Hematopoietic multipotent progenitor cell treated with erythropoietin and hydrocortisone succinate and interleukin-3 and kit ligand, for 15 days (in vitro differentiated cells): Measurements from ENCODE around the gene LSM4.

Experiments
- DNase-seq: peaks from one replicate; pipeline ENCODE4 v3.0.0-alpha.2; 2015; ENCODE audit warnings: low spot score

Gene LSM4

DNA sequence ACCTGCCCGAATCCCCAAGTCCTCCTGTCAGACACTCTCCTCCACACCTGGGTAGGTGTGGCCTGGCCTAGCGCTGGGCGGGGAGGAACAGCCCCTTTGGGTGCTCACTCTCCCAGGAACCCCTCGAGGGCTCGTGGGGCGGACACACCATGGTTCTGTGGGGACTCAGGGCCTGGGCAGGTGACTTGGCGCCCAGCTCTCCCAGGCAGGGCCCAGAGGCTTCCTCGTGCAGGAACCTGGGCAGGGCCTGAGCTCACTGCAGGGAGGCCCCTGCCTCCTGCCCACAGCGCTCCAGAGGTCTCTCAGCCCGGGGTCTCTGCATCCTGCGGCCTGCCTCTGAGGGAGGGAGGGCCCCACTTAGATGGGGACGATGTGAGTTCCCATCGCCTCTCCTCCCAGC lies 11.9 kb downstream of the LSM4 start:
- DNase-seq: no peak

DNA sequence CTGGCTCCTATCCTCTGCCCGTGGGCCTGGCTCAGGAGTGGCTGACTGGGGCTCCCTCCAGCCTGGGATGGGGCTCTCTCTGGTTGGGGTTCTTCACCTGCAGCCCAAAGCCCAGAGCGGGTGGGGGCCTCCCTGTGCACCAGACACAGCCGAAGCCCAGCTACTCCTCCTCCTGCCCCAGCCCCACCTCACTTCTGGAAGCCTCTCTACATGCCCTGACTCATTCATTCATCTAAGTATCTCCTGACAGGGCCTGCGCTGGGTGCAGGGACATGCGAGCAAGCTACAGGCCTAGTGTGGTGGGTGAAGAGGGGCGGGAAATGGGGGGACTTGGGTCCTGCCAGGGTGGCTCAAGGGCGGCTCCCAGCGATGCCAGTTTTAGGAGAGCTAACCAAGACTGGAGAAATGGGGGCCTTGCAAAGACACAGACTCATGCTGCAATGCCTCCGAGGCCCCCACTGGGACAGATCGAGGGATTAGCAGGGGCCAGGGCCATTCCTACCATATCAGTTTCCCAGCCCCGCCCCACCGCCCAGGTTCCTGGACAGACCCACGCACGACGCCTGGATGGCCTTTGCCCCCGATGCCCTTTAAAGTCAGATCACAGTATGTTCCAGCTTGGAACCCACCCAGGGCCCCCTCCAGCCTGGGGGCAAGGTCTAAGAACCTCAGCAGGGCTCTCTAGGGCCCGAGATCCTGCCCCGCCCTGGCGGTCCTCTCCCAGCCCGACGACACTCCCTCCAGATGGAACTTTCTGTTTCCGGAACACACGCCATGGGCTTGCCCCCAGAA lies 12.6 kb downstream of the LSM4 start:
- no peak for DNase-seq

GRCh38 chr19:18309525-18310064 lies 13.3 kb downstream of the LSM4 start:
- DNase-seq: no peak

DNA sequence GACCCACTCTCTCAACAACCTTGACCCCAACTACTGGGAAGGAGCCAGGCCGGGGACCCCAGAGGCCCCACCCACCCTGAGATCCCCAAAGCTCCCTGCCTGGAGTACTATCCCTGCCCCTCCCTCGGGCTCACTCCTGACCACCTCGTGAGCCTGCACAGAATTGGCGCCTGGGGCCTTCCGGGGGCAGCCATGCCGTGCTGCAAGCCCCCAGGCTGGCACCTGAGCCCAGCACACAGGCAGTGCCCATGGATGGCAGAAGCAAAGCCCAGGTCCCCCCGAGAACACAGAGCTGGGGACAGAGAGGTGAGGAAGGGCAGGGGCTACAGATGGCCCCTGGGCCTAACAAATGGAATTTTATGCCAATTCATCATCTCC lies 13.9 kb downstream of the LSM4 start:
- no peak for DNase-seq

DNA sequence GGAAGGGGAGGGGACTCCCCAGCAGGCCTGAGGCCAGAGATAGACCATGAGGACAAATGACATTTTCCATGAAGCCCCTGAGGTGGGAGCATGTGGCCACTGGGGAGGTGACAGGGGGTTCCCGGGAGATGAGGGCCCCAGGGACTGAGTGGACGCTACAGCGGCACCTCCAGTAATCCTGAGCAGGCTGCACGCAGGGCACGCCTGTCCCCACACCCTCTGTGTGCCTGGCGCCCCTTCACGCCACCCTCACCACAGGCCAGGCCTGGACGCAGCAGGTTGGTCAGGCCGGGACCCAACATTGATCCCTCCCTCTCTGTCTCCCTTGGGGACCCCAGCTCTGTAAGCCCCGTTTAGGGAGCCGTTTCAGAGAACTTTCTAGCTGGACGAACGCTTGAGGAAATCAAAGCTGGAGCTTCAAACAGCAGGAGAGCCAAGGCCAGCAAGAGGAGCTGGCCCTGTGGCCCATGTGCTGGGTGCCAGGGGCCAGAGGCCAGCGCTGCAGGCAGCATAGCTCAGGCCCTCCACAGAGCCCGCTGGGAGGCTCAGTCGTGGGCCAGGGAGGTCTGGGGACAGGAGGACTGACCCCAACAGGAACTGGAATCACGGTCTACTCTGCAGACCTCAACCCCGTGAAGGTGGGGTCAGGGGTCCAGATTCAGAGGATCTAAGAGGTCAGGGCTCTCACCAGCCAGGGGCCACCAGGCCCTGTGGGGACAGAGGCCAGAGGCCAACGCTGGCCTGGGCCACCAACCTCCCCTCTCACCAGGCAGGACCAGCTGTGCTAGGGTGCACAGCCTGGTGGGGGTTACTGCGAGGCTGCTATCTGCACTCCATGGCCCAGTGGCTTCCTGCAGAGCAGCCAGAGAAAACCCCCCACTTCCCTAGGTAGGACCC lies 14.6 kb downstream of the LSM4 start:
- no peak for DNase-seq

DNA sequence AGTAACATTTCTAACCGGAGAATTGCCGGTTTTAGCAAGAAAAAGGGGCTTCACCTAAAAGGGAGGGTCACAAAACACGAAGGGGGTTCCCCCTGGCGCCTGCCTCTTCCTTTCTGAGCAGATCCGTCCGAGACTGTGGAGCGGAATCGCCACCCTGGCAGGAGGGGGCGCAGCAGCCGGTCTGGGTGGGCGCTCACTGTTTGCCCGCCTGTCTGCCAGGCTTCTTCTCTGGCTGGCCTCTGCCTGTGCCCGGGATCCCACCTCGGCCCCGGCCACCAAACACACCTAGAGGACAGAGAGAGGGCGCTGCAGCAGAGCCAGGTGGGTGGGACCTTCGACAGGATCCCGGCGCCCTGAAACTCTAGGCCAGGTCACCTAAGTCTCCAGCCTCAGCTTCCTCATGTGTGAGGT lies 15.6 kb downstream of the LSM4 start:
- DNase-seq: no peak

DNA sequence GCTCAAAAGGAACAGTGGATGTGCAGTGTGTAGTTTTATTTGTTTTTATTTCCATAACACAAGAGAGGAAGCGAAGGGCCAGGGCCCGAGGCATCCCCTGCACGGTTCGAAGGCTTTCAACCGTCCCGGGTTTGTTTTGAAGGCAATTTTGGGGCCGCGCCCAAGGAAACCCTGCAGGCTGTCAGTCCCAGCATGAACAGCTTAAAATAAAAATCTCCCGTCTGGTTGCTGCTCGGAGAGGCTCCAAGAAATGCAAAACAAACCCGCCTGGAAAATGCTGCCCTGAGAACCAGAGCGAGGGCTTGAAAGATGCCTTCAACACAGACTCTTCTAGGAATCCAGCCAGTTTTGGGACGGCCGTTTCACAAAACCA lies 16.0 kb downstream of the LSM4 start:
- DNase-seq: no peak

DNA sequence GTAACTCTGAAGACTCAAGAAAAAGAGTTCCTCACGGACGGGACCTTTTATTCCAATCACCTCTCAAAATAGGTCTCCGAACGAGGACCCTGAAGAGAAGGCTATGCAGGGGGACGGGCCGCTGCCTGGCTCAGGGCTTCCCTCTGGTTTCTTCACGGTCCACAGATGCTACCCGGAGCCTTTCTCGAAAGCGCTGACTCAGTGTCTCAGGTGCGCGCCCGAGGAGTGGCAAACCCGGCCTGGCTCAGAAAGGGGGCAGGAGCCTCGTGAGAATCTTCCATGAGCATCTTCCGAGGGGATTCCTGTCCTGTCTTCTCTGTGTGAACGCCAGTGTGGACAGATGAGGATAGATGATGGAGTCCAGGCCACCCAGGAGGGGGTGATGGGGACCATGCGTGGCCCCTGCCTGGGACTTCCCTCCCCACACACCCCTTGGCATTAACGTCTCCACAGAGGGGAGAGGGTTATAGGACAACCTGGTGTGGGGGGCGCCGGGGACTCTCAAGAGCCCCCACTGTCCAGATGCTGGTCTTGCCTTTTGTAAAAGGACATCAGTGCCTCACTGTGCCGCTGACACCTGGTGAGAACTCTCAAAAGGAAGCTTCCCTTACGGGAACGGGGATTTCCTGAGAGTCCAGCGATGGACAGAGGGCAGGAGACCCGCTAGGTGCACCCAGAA lies 16.5 kb downstream of the LSM4 start:
- no peak for DNase-seq

DNA sequence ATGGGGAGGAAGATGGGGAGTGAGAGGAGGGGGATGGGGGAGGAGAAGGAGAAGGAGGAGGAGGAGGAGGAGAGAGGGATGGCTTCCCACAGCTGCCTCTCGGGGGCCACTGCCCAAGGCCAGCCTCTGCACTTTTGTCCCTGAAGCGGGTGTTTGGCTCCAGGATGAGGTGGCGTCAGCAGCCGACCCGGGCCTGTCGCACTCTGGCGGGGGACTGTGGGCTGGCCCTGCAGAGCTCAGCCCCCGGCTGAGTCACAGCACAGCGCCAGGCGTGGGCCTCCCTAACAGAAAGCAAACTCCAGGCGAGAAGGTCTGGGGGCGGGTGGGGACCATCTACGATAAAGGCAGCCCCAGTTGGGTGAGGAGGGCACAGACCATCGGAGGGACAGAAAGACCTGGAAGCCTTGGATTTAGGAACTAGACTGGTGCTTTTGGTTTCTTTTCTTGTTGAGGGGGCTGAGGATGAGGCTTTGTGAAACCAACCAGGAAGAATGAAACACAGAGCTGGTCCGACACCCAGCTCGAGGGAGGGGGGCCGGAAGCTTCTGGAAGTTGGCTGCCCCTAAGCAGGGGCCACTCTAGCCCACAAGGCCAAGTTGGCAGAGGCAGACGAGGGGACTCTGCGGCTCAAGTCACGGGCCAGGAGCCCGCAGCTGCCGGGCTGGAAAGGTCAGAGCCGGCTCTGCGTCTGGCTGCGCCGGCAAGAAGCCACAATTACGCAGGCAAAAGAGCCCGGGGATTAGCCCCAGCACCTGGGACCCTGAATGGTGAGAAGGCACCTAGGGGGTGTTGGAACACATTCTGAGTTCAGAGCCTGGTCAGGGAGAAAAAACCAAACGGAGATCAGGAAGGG lies 18.2 kb downstream of the LSM4 start:
- DNase-seq: peak; percentile 68

- DNase-seq: no peak
Observed at GRCh38 chr19:18304208-18304457, 18.7 kb downstream of the LSM4 start.

DNA sequence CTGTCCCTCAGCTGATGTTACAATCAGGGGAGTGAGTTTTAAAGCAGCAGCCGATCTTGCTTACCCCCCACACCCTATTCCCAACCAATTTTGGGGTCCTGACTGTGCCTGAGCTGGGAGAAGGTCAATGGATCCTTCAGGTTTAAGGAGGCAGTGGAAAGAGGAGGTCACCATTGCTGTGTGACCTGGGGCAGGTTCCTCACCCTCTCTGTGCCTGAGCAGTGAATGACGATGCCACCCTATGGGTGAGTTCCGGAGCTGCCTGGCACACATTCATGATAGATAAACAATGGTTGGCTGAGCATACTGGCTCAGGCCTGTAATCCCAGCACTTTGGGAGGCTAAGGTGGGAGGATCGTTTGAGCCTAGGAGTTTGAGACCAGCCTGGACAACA lies 21.2 kb downstream of the LSM4 start:
- DNase-seq: no peak

DNA sequence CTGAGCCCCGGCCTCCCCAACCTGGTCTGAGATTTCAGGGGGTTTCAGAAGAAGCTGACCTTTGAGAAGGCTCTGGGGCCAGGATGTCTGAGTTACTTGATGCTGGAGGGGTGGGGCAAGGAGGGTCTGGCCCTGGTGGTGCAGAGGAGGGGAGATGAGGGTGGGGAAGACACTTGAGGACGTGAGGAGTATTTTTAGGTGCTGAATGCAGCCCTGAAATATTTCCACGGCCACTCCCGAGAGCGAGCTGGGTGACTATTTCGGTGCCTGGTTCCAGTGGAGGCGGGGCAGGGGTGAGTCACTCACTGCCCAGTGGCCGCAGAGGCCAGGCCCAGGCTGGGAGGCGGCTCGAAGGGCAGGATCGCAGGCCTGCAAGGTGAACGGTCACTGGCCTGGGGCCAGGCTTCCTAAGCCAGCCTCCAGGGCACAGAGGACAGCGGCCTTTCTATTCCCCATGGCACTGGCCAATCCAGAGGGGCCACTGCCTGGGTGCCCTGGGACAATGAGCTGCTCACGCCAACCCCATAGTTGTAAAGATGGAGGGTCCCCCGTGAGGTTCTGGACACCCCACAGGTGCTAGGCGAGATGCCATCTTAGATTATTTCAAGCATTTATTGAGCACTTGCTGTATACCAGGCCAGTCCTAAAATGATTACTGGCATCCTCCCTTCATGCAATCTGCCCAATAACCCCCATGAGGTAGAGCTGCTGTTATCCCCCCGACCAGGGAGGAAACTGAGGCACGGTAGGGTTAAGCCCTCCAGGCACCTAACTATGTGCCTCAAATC lies 21.8 kb downstream of the LSM4 start:
- DNase-seq: no peak

DNA sequence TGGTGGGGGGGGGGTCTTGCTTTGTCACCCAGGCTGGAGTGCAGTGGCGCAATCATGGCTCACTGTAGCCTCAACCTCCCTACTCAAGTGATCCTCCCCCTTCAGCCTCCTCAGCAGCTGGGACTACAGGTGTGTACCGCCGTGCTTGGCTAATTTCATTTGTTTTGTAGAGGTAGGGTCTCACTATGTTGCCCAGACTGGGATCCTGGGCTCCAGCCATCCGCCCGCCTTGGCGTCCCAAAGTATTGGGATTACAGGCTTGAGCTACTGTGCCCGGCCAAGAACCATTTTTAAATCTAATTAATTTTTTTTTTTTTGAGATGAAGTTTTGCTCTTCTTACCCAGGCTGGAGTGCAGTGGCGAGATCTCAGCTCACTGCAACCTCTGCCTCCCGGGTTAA lies 23.2 kb downstream of the LSM4 start:
- no peak for DNase-seq

- no peak for DNase-seq
Observed at GRCh38 chr19:18298601-18299000, 24.3 kb downstream of the LSM4 start.

GRCh38 chr19:18297308-18297707 lies 25.6 kb downstream of the LSM4 start:
- DNase-seq: no peak

DNA sequence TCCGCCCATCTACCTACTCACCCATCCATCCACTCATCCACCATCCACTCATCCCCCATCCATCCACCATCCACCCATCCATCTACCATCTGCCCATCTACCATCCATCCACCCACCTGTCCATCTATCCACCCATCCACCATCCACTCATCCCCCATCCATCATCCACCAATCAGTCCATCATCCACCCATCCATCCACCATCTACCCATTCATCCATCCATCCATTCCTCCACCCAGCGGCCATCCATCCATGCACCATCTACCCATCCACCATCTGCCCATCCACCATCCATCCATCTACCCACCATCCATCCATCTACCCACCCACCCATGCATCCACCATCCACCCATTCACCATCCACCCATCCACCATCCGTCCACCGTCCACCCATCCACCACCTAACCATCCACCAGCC lies 27.8 kb downstream of the LSM4 start:
- DNase-seq: no peak

GRCh38 chr19:18294467-18294864 lies 28.4 kb downstream of the LSM4 start:
- no peak for DNase-seq

DNA sequence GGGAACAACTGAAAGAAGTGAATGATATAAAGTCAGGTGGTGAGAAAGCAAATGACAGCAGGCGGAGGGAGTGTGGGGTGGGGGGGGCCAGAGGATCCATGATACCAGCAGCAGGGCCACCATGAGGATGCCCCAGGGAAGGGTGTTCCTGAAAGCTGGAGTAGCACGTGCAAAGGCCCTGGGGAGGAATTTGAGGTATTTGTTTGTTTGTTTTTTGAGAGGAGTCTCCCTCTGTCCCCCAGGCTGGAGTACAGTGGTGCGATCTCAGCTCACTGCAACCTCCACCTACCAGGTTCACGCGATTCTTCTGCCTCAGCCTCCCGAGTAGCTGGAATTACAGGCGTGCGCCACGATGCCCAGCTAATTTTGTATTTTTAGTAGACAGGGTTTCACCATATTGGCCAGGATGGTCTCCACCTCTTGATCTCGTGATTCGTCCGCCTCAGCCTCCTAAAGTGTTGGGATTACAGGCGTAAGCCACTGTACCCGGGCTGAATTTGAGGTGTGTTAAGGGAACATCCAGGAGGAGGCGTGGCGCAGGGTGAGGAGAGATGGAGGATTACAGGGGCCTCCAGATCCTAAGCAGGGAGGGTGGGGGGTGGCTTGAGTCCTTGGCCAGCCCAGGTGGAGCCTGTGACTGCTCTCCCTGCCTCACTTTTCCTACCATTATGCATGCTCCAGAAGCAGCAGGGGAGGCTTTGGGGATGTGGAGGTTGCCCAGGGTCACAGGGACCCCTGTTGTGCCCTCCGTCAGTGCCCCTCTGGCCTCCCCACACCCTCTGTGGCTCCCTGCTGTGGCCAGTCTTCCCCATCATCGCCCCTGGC lies 29.0 kb downstream of the LSM4 start:
- no peak for DNase-seq

DNA sequence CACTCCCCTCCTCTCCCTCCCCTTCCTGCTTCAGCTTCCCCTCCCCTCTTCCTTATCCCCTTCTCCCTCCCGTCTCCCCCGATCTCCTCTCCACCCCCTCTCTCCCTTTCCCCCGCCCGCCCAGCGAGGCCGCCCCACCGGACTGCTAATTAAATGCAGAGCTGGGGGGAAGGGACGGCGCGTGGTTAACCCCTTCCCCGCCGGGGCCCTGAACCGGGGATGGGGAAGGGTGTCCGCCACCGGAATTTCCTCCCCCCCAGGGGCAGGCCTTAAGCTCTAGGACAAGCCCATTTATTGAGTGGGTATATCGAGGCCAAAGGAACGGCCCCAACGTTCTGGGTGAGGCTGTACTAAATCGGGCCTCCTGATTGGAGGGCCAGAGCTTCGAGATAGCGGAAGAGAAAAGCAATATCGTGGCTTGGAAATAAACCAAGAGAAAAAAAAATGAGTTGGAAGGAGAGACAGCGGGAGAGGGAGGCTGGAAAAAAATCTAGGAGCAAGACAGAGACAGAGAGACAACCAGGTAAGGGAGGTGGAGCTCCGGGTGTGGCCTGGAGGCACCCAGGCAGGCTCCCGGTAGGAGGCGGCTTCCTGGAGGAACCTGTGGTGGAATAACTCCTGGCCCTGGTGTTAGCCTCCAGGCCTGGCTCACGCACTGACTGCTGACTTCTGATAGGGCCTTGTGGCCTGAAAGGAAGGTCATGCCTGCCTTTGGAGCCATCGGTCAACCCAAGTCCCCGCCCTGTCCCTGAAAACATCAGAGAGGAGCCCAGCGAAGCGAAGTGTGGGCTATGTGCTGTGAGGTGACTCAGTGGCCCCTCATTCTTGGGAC lies 29.9 kb downstream of the LSM4 start:
- DNase-seq: no peak
